MM.1S (cell line): ENCODE data around the gene RPL38.
A peak's percentile ranks its signal among the peaks of the same experiment; 100 is the strongest.

Experiments used
- DNase-seq: peaks from one replicate; pipeline ENCODE4 v3.0.0-alpha.2; 2015
- H2AFZ ChIP-seq: fragments of 300-600 bp; sonication (generic); 2 replicates; pipeline ENCODE4 v1.6.0; 2016; ENCODE audit warnings: antibody characterized with exemption, low read length
- H3F3A ChIP-seq: fragments of 300-600 bp; sonication (generic); 2 replicates; pipeline ENCODE4 v1.6.1; 2016; ENCODE audit warnings: mild to moderate bottlenecking, antibody characterized with exemption, low read length, moderate library complexity, mixed read lengths; ENCODE audit not compliant: insufficient read depth
- H3K27ac ChIP-seq: fragments of 300-600 bp; sonication (generic); 2 replicates; pipeline ENCODE4 v1.5.1; 2016; ENCODE audit warnings: mild to moderate bottlenecking, low read length
- H3K27me3 ChIP-seq: fragments of 300-600 bp; sonication (generic); replicated peaks from 2 replicates; pipeline ENCODE4 v1.6.0; 2016; ENCODE audit warnings: low read length; ENCODE audit not compliant: insufficient read depth
- H3K36me3 ChIP-seq: fragments of 300-600 bp; sonication (generic); replicated peaks from 2 replicates; pipeline ENCODE4 v1.6.1; 2016; ENCODE audit warnings: mild to moderate bottlenecking, low read length, mixed read lengths; ENCODE audit not compliant: insufficient read depth
- H3K4me1 ChIP-seq: fragments of 300-600 bp; sonication (generic); 2 replicates; pipeline ENCODE4 v1.6.1; 2016; ENCODE audit warnings: low read length, mixed read lengths
- H3K4me2 ChIP-seq: fragments of 300-600 bp; sonication (generic); 2 replicates; pipeline ENCODE4 v1.6.0; 2016; ENCODE audit warnings: low read depth, low read length
- H3K4me3 ChIP-seq: fragments of 300-600 bp; sonication (generic); 2 replicates; pipeline ENCODE4 v1.5.1; 2016; ENCODE audit warnings: low read length, mixed read lengths
- H3K79me2 ChIP-seq: fragments of 300-600 bp; sonication (generic); 2 replicates; pipeline ENCODE4 v1.6.1; 2016; ENCODE audit warnings: mixed run types, low read length, mixed read lengths
- H3K9ac ChIP-seq: fragments of 300-600 bp; sonication (generic); 2 replicates; pipeline ENCODE4 v1.6.1; 2016; ENCODE audit warnings: low read length, mixed read lengths
- H3K9me2 ChIP-seq: fragments of 300-600 bp; sonication (generic); replicated peaks from 2 replicates; pipeline ENCODE4 v1.6.1; 2016; ENCODE audit warnings: mild to moderate bottlenecking, low read length, mixed read lengths; ENCODE audit not compliant: insufficient read depth
- H3K9me3 ChIP-seq: fragments of 300-600 bp; sonication (generic); replicated peaks from 2 replicates; pipeline ENCODE4 v1.6.1; 2016; ENCODE audit warnings: mild to moderate bottlenecking, low read length, mixed read lengths; ENCODE audit not compliant: insufficient read depth
- H4K20me1 ChIP-seq: fragments of 300-600 bp; sonication (generic); 2 replicates; pipeline ENCODE4 v1.6.1; 2016; ENCODE audit warnings: mild to moderate bottlenecking, low read length, moderate library complexity, mixed read lengths; ENCODE audit not compliant: insufficient read depth
- CTCF ChIP-seq: fragments of 300-600 bp; sonication (generic); IDR thresholded peaks from 2 replicates; pipeline ENCODE4 v1.5.1; 2016; ENCODE audit warnings: antibody characterized with exemption, low read length, mixed read lengths
- EZH2 ChIP-seq: fragments of 300-600 bp; sonication (generic); optimal IDR thresholded peaks from 2 replicates; pipeline ENCODE3; 2017; ENCODE audit warnings: low read depth, mild to moderate bottlenecking, antibody characterized with exemption, low read length, mixed read lengths
- EZH2phosphoT487 ChIP-seq: fragments of 300-600 bp; sonication (generic); IDR thresholded peaks from 2 replicates; pipeline ENCODE4 v1.6.1; 2018; ENCODE audit warnings: antibody characterized with exemption, low read length

RPL38 gene

DNA sequence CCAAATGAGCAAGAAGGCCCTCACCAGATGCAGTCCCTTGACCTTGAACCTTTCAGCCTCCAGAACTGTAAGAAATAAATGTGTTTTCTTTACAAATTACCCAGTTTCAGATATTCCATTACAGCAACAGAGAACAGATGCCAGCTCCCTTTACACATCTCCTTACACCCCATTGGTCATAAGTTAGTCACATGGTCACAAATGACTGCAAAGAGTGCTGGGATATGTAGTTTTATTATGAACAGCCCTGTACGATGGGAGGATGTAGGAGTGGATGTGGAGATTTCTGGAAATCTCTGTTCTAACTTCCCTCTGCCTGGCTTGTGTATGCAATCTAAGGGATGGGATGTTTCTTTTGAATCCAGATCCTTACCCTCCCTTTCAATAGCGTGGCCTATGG, 13.3 kb upstream of the RPL38 start:
- Histone ChIP-seq H3F3A (no peaks in the 10 kb centered on the region), H2AFZ (no peak overlapping the region), H3K27ac (no peak overlapping the region), H3K4me2 (no peak overlapping the region), H3K9me2 (no peaks in the 10 kb centered on the region), H3K36me3 (no peaks in the 10 kb centered on the region), H3K79me2 (no peaks in the 10 kb centered on the region), H3K9ac (no peak overlapping the region), H4K20me1 (no peaks in the 10 kb centered on the region), H3K27me3 (peaks cover 74% of the 10 kb centered on the region), H3K4me3 (no peak overlapping the region), H3K4me1 (no peaks in the 10 kb centered on the region), H3K9me3 (no peaks in the 10 kb centered on the region)
- peak; percentile 40 for DNase-seq
- TF ChIP-seq EZH2phosphoT487 = no peak
- no peak for TF ChIP-seq EZH2
- TF ChIP-seq CTCF = no peak

DNA sequence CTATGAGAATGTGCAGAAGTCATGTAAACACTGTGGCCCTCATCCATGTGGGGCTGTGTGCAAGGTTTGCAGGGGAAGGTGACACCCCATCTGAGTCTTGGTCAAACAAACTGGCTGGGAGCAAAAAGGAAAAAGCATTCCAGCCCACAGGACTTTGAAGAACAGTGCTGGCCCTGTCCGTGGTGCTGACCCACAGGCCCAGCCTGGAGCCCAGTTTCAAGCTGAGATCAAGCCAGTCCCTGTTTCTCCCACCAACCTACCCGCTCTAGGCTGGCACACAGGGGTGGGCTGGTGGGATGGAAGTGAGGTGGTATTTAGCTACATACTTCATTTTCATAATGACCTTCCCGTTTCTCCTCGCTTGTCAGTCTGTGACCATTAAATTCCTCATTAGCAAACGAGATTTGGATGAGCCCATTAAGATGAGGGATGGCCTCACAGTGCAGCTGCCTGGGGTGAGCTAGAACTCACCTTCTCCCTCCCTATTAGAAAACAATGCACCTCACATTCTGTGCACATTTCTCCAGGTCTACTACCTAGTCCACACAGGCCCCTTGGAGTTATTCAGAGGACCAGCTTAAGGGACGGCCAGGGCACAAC, 12.6 kb upstream of the RPL38 start:
- Histone ChIP-seq H2AFZ (no peak overlapping the region), H4K20me1 (no peaks in the 10 kb centered on the region), H3K27ac (no peak overlapping the region), H3K9me2 (no peaks in the 10 kb centered on the region), H3K36me3 (no peaks in the 10 kb centered on the region), H3K9me3 (no peaks in the 10 kb centered on the region), H3F3A (no peaks in the 10 kb centered on the region), H3K4me2 (no peak overlapping the region), H3K4me1 (no peaks in the 10 kb centered on the region), H3K9ac (no peak overlapping the region), H3K4me3 (no peak overlapping the region), H3K79me2 (no peaks in the 10 kb centered on the region), H3K27me3 (peaks cover 75% of the 10 kb centered on the region)
- no peak for DNase-seq
- TF ChIP-seq EZH2 = no peak
- no peak for TF ChIP-seq EZH2phosphoT487
- no peak for TF ChIP-seq CTCF

DNA sequence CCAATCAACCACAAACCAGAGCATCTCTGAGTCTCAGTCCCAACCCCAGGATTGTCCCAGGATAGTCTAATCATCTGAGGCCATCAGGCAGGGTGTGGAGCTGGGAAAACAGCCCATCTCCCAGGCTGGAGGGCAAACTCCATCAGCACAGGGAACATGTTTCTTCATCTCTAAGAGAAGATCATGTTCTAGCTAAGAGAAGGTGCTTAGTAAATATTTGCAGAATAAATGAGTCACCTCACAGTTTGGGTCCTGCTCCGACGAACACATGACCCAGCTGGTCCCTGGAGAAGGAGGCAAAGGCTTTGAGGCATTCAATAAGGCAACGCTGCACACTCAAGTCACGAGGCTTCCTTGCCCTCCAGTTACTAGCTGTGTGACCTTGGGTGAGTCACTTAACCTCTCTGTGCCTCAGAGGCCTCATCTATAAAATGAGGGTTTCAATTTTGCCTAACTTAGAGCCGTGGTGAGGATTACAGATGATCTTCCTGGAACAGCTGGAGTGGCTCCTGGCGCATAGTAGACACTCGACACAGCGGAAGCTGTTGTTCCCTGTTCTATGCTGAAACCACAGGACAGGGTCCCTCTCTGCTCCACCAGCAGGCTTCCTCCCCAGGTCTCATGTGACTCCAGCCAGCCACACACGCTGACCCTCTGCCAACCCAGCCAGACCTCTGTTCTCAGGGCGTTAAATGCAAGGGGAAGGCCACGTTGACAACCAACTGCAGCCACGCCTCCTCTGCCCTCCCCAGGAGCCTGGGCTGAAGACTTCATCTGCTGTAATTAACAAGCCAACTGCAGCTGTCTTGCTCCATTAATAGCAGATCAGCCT, 10.3 kb upstream of the RPL38 start:
- Histone ChIP-seq H3K4me1 (no peaks in the 10 kb centered on the region), H3K9me3 (no peaks in the 10 kb centered on the region), H2AFZ (no peak overlapping the region), H3F3A (no peaks in the 10 kb centered on the region), H3K36me3 (no peaks in the 10 kb centered on the region), H3K27ac (no peak overlapping the region), H3K79me2 (no peaks in the 10 kb centered on the region), H3K27me3 (peaks cover 75% of the 10 kb centered on the region), H3K9ac (no peak overlapping the region), H3K4me3 (no peak overlapping the region), H3K9me2 (no peaks in the 10 kb centered on the region), H3K4me2 (no peak overlapping the region), H4K20me1 (no peaks in the 10 kb centered on the region)
- TF ChIP-seq EZH2 = no peak
- TF ChIP-seq EZH2phosphoT487 = no peak
- TF ChIP-seq CTCF = no peak
- DNase-seq = no peak
